WTC11 (cell line): ENCODE measurements around the gene ROR2. TPM values are rescaled to one million over a fixed set of nuclear protein-coding genes. Genes with fewer than 3 reads are reported as not detected.
A peak's percentile ranks its signal among the peaks of the same experiment; 100 is the strongest.

Experiments used
- ATAC-seq: fragments of 200-7000 bp; cut with Tn5 transposase; 2 replicates; pipeline ENCODE4 v1.10.0; 2021; ENCODE audit warnings: mild to moderate bottlenecking, moderate library complexity
- CTCF ChIA-PET: fragments of 300-600 bp; sonication (Branson Sonifier 250); formaldehyde crosslinking; loops from one replicate; lab custom pipeline; 2021; ENCODE audit warnings: antibody characterized with exemption; lab: Charles Lee
- POLR2A ChIA-PET: fragments of 350-600 bp; sonication (Branson Sonifier 250); formaldehyde crosslinking; loops from one replicate; lab custom pipeline; 2021; ENCODE audit warnings: antibody characterized with exemption; lab: Charles Lee
- DNase-seq: peaks from one replicate; pipeline ENCODE4 v3.0.0; 2021; ENCODE audit warnings: low spot score
- H3K27ac Mint-ChIP-seq: 2 replicates; pipeline ENCODE4 v1.8.0; 2021; ENCODE audit warnings: mixed read lengths
- H3K27me3 Mint-ChIP-seq: 2 replicates; pipeline ENCODE4 v1.8.0; 2021; ENCODE audit warnings: low read depth, mild to moderate bottlenecking, moderate library complexity, mixed read lengths
- H3K36me3 Mint-ChIP-seq: 2 replicates; pipeline ENCODE4 v1.8.0; 2021; ENCODE audit warnings: mixed read lengths
- H3K4me1 Mint-ChIP-seq: 2 replicates; pipeline ENCODE4 v1.8.0; 2022; ENCODE audit warnings: mixed read lengths
- H3K4me3 Mint-ChIP-seq: 2 replicates; pipeline ENCODE4 v1.8.0; 2021; ENCODE audit warnings: mild to moderate bottlenecking, moderate library complexity, mixed read lengths
- H3K9me3 Mint-ChIP-seq: 2 replicates; pipeline ENCODE4 v1.8.0; 2021; ENCODE audit warnings: mixed read lengths
- CREM ChIP-seq: sonication (generic); formaldehyde crosslinking; IDR thresholded peaks from 2 replicates; pipeline ENCODE4 v1.8.1; 2022; ENCODE audit warnings: mild to moderate bottlenecking, missing genetic modification reagents, moderate library complexity
- ETV6 ChIP-seq: sonication (generic); formaldehyde crosslinking; IDR thresholded peaks from 2 replicates; pipeline ENCODE4 v1.8.1; 2022; ENCODE audit warnings: mild to moderate bottlenecking, missing genetic modification reagents
- GTF2I ChIP-seq: fragments of 250-450 bp; sonication (Bioruptor Pico); conservative IDR thresholded peaks from 2 replicates; pipeline ENCODE4 v1.4.0; 2021; ENCODE audit warnings: mild to moderate bottlenecking
- NR1H2 ChIP-seq: sonication (generic); formaldehyde crosslinking; IDR thresholded peaks from 2 replicates; pipeline ENCODE4 v1.9.0; 2021; ENCODE audit warnings: mild to moderate bottlenecking, moderate library complexity, missing genetic modification reagents
- NR2C2 ChIP-seq: sonication (generic); formaldehyde crosslinking; IDR thresholded peaks from 2 replicates; pipeline ENCODE4 v1.8.0; 2022; ENCODE audit warnings: mild to moderate bottlenecking, missing genetic modification reagents
- ZBTB21 ChIP-seq: sonication (generic); formaldehyde crosslinking; IDR thresholded peaks from 2 replicates; pipeline ENCODE4 v1.8.1; 2023; ENCODE audit warnings: mild to moderate bottlenecking, missing genetic modification reagents, borderline replicate concordance
- ZNF121 ChIP-seq: sonication (generic); formaldehyde crosslinking; IDR thresholded peaks from 2 replicates; pipeline ENCODE4 v1.8.0; 2023; ENCODE audit warnings: missing genetic modification reagents
- total RNA-seq: library from RNA; stranded (reverse); gene quantifications from 3 replicates; pipeline ENCODE4 v1.2.3, GENCODE V29; 2021
- TF ChIP-seq, protein P1 (sequence below): sonication (generic); formaldehyde crosslinking; IDR thresholded peaks from 2 replicates; pipeline ENCODE4 v1.8.0; 2022; ENCODE audit warnings: mild to moderate bottlenecking, missing genetic modification reagents
- TF ChIP-seq, protein P2 (sequence below): sonication (generic); formaldehyde crosslinking; IDR thresholded peaks from 2 replicates; pipeline ENCODE4 v1.8.0; 2022; ENCODE audit warnings: mild to moderate bottlenecking, missing genetic modification reagents
- TF ChIP-seq, protein P3 (sequence below): sonication (generic); formaldehyde crosslinking; IDR thresholded peaks from 2 replicates; pipeline ENCODE4 v1.8.1; 2022; ENCODE audit warnings: low read depth, missing genetic modification reagents, borderline replicate concordance
- TF ChIP-seq, protein P4 (sequence below): sonication (generic); formaldehyde crosslinking; IDR thresholded peaks from 2 replicates; pipeline ENCODE4 v1.8.1; 2022; ENCODE audit warnings: mild to moderate bottlenecking, missing genetic modification reagents, moderate library complexity, borderline replicate concordance
- TF ChIP-seq, protein P5 (sequence below): sonication (generic); formaldehyde crosslinking; IDR thresholded peaks from 2 replicates; pipeline ENCODE4 v1.8.1; 2023; ENCODE audit warnings: mild to moderate bottlenecking, moderate library complexity, missing genetic modification reagents
- TF ChIP-seq, protein P6 (sequence below): sonication (generic); formaldehyde crosslinking; IDR thresholded peaks from 2 replicates; pipeline ENCODE4 v1.8.0; 2023; ENCODE audit warnings: missing genetic modification reagents, mild to moderate bottlenecking, borderline replicate concordance

Gene ROR2
- total RNA-seq, 1 experiment from 2014 or later = 19.8 TPM

DNA sequence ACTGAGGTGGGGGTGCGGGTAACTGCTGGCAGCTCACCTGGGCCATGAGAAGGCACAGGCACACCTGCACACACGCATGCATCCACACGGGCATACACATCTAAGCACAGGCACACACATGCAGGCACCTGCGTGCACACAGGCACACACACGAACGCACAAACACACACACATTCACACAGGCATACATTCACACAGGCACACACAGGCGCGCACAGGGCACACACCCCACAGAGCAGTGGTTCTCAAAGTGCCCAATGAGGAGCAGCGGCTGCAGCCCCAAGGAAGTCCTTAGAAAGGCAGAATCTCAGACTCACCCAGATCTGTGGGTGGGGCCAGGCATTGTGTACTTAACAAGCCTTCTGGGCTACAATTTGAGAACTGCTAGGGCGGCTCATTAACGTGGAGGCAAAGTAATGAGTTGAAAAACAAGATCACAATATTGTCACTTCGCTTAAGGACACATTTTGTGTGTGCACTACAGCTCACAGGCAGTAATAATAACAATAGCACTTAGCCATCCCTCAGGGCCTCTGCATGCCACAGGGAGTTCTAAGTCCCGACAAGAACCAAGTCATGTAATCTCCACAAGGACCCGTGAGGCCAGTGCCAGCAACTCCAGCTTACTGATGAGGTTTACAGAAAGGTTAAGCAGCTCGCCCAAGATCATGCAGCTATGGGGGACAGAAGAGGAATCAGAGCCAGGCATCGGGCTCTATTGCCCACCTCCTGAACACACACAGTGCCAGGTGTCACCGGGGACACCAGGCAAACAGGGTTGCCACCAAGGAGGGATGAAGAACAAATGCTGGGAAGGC, 91.6 kb downstream of the ROR2 start:
- POLR2A ChIA-PET = interaction anchor here (0.6 kb wide), 1 partner anchor 981 kb away, joined by 3 read pairs; no protein-coding TSS in a partner anchor
- peaks cover 52% of the 10 kb centered on the region for H3K4me1 Mint-ChIP-seq
- TF ChIP-seq, protein P1, sequence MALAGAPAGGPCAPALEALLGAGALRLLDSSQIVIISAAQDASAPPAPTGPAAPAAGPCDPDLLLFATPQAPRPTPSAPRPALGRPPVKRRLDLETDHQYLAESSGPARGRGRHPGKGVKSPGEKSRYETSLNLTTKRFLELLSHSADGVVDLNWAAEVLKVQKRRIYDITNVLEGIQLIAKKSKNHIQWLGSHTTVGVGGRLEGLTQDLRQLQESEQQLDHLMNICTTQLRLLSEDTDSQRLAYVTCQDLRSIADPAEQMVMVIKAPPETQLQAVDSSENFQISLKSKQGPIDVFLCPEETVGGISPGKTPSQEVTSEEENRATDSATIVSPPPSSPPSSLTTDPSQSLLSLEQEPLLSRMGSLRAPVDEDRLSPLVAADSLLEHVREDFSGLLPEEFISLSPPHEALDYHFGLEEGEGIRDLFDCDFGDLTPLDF (CRISPR knock-in tag) = no peak
- TF ChIP-seq, protein P2, sequence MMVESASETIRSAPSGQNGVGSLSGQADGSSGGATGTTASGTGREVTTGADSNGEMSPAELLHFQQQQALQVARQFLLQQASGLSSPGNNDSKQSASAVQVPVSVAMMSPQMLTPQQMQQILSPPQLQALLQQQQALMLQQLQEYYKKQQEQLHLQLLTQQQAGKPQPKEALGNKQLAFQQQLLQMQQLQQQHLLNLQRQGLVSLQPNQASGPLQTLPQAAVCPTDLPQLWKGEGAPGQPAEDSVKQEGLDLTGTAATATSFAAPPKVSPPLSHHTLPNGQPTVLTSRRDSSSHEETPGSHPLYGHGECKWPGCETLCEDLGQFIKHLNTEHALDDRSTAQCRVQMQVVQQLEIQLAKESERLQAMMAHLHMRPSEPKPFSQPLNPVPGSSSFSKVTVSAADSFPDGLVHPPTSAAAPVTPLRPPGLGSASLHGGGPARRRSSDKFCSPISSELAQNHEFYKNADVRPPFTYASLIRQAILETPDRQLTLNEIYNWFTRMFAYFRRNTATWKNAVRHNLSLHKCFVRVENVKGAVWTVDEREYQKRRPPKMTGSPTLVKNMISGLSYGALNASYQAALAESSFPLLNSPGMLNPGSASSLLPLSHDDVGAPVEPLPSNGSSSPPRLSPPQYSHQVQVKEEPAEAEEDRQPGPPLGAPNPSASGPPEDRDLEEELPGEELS (CRISPR knock-in tag) = peak; percentile 23; the same call in 1 of the 2 replicates
- TF ChIP-seq, all 79 proteins: peak for 1
- H3K4me3 Mint-ChIP-seq = no peak overlapping the region
- DNase-seq (peak; percentile 28), ATAC-seq (peak; percentile 59)
- H3K27ac Mint-ChIP-seq = peak overlapping the region; percentile 81
- no peaks in the 10 kb centered on the region for H3K27me3 Mint-ChIP-seq
- H3K9me3 Mint-ChIP-seq = peaks cover 20% of the 10 kb centered on the region
- H3K36me3 Mint-ChIP-seq = peaks cover 25% of the 10 kb centered on the region
- CTCF ChIA-PET = interaction anchor here (1.2 to 2.2 kb wide), 2 partner anchors 91 to 100 kb away, joined by 4 to 12 read pairs; partner anchors contain the start of gene ROR2

DNA sequence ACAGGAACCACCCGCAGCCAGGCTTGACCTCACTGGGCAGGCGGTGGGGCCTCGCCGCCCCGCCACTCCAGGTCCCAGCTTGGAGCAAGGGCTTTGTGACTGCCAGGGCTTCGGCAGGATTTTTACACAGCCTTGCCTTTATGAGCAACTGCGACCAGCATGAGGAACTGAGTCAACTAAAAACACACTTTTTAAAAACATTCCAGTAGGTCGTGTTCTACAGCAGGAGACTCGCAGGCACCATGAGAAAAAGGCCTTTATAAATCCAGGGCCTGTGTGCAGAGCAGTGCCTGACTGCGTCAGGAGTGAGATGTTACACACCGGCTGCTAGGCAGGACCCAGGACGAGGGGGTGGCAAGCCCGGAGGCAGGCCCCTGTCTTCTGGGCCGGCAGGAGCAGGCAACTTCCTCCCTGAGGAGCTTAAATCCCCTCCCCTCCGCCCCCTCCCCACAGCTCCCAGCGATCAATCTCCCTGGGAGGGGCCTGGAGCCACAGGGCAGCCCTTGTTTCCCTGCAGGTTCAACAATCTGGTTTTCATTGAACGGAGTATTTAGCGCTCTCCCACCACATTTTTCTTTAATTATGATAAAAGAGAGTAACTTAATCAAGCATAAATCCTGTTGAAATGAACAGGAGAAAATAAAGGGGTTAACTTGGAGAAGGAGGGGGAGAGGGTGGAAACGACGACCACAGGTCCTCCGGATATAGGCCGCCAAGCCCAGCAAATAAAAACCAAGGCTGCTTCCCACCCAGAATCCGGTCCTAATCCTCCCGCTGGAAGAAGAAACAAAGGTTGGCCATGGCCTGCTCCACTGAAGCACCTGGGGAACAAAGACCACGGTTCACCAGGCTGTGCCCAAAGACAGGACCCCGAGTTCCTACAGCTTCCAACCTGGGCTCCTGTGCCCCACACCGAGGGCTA, 92.5 kb downstream of the ROR2 start:
- peaks cover 52% of the 10 kb centered on the region for H3K4me1 Mint-ChIP-seq
- H3K4me3 Mint-ChIP-seq = no peak overlapping the region
- peak overlapping the region; percentile 81 for H3K27ac Mint-ChIP-seq
- ChIA-PET POLR2A (interaction anchor here (0.6 kb wide), 1 partner anchor 982 kb away, joined by 3 read pairs; no protein-coding TSS in a partner anchor), CTCF (interaction anchor here (0.6 to 2.2 kb wide), 4 partner anchors 10 to 99 kb away, joined by 3 to 12 read pairs (median 4); partner anchors contain the start of gene ROR2)
- DNase-seq (peak; percentile 47), ATAC-seq (peak; percentile 74)
- TF ChIP-seq, protein P3, sequence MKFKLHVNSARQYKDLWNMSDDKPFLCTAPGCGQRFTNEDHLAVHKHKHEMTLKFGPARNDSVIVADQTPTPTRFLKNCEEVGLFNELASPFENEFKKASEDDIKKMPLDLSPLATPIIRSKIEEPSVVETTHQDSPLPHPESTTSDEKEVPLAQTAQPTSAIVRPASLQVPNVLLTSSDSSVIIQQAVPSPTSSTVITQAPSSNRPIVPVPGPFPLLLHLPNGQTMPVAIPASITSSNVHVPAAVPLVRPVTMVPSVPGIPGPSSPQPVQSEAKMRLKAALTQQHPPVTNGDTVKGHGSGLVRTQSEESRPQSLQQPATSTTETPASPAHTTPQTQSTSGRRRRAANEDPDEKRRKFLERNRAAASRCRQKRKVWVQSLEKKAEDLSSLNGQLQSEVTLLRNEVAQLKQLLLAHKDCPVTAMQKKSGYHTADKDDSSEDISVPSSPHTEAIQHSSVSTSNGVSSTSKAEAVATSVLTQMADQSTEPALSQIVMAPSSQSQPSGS = no peak
- TF ChIP-seq, protein P4, sequence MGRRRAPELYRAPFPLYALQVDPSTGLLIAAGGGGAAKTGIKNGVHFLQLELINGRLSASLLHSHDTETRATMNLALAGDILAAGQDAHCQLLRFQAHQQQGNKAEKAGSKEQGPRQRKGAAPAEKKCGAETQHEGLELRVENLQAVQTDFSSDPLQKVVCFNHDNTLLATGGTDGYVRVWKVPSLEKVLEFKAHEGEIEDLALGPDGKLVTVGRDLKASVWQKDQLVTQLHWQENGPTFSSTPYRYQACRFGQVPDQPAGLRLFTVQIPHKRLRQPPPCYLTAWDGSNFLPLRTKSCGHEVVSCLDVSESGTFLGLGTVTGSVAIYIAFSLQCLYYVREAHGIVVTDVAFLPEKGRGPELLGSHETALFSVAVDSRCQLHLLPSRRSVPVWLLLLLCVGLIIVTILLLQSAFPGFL (CRISPR knock-in tag) = no peak
- no peak for TF ChIP-seq CREM
- no peak for TF ChIP-seq NR1H2 (CRISPR knock-in tag)
- TF ChIP-seq, protein P5, sequence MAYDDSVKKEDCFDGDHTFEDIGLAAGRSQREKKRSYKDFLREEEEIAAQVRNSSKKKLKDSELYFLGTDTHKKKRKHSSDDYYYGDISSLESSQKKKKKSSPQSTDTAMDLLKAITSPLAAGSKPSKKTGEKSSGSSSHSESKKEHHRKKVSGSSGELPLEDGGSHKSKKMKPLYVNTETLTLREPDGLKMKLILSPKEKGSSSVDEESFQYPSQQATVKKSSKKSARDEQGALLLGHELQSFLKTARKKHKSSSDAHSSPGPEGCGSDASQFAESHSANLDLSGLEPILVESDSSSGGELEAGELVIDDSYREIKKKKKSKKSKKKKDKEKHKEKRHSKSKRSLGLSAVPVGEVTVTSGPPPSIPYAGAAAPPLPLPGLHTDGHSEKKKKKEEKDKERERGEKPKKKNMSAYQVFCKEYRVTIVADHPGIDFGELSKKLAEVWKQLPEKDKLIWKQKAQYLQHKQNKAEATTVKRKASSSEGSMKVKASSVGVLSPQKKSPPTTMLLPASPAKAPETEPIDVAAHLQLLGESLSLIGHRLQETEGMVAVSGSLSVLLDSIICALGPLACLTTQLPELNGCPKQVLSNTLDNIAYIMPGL (CRISPR knock-in tag) = no peak
- no peak for TF ChIP-seq ZBTB21 (CRISPR knock-in tag)
- TF ChIP-seq, protein P6, sequence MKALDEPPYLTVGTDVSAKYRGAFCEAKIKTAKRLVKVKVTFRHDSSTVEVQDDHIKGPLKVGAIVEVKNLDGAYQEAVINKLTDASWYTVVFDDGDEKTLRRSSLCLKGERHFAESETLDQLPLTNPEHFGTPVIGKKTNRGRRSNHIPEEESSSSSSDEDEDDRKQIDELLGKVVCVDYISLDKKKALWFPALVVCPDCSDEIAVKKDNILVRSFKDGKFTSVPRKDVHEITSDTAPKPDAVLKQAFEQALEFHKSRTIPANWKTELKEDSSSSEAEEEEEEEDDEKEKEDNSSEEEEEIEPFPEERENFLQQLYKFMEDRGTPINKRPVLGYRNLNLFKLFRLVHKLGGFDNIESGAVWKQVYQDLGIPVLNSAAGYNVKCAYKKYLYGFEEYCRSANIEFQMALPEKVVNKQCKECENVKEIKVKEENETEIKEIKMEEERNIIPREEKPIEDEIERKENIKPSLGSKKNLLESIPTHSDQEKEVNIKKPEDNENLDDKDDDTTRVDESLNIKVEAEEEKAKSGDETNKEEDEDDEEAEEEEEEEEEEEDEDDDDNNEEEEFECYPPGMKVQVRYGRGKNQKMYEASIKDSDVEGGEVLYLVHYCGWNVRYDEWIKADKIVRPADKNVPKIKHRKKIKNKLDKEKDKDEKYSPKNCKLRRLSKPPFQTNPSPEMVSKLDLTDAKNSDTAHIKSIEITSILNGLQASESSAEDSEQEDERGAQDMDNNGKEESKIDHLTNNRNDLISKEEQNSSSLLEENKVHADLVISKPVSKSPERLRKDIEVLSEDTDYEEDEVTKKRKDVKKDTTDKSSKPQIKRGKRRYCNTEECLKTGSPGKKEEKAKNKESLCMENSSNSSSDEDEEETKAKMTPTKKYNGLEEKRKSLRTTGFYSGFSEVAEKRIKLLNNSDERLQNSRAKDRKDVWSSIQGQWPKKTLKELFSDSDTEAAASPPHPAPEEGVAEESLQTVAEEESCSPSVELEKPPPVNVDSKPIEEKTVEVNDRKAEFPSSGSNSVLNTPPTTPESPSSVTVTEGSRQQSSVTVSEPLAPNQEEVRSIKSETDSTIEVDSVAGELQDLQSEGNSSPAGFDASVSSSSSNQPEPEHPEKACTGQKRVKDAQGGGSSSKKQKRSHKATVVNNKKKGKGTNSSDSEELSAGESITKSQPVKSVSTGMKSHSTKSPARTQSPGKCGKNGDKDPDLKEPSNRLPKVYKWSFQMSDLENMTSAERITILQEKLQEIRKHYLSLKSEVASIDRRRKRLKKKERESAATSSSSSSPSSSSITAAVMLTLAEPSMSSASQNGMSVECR (CRISPR knock-in tag) = no peak
- TF ChIP-seq GTF2I = no peak
- no peak for TF ChIP-seq ZNF121 (CRISPR knock-in tag)
- TF ChIP-seq NR2C2 (CRISPR knock-in tag) = no peak
- no peak for TF ChIP-seq ETV6 (CRISPR knock-in tag)
- H3K36me3 Mint-ChIP-seq = peaks cover 25% of the 10 kb centered on the region
- H3K27me3 Mint-ChIP-seq = no peaks in the 10 kb centered on the region
- H3K9me3 Mint-ChIP-seq = peaks cover 20% of the 10 kb centered on the region
